Mesendoderm (in vitro differentiated cells): ENCODE measurements around the gene EMC6.

Source experiments
- DNase-seq: peaks from one replicate; pipeline ENCODE4 v3.0.0; 2013
- H2AK5ac ChIP-seq: 2 replicates; pipeline ENCODE4 v1.6.1; 2013; ENCODE audit warnings: low read length, inconsistent platforms
- H2BK120ac ChIP-seq: 2 replicates; pipeline ENCODE4 v1.6.1; 2013; ENCODE audit warnings: low read depth, mild to moderate bottlenecking, low read length, moderate library complexity, mixed read lengths
- H2BK15ac ChIP-seq: replicated peaks from 2 replicates; pipeline ENCODE4 v1.6.1; 2013; ENCODE audit warnings: low read depth, mild to moderate bottlenecking, moderate library complexity
- H2BK5ac ChIP-seq: 2 replicates; pipeline ENCODE4 v1.6.1; 2013; ENCODE audit warnings: low read length, inconsistent platforms
- H3K18ac ChIP-seq: 2 replicates; pipeline ENCODE4 v1.6.1; 2013; ENCODE audit warnings: mild to moderate bottlenecking, low read length, mixed read lengths
- H3K23ac ChIP-seq: one replicate; pipeline ENCODE4 v1.6.1; 2013; ENCODE audit warnings: low read length
- H3K27ac ChIP-seq: 2 replicates; pipeline ENCODE4 v1.5.1; 2013; ENCODE audit warnings: low read depth, mild to moderate bottlenecking, inconsistent platforms, low read length, moderate library complexity
- H3K27me3 ChIP-seq: 2 replicates; pipeline ENCODE4 v1.6.1; 2013; ENCODE audit warnings: low read length, control low read depth, mild to moderate bottlenecking, inconsistent platforms; ENCODE audit not compliant: insufficient read depth, poor library complexity
- H3K36me3 ChIP-seq: 2 replicates; pipeline ENCODE4 v1.6.1; 2013; ENCODE audit warnings: low read length, inconsistent platforms; ENCODE audit not compliant: control insufficient read depth, insufficient read depth
- H3K4ac ChIP-seq: one replicate; pipeline ENCODE4 v1.6.1; 2013; ENCODE audit warnings: low read depth, mild to moderate bottlenecking, low read length, moderate library complexity
- H3K4me1 ChIP-seq: 2 replicates; pipeline ENCODE4 v1.6.1; 2013; ENCODE audit warnings: low read depth, low read length, inconsistent platforms; ENCODE audit not compliant: control insufficient read depth
- H3K4me2 ChIP-seq: 2 replicates; pipeline ENCODE4 v1.6.1; 2013; ENCODE audit warnings: low read length
- H3K4me3 ChIP-seq: 2 replicates; pipeline ENCODE4 v1.5.1; 2013; ENCODE audit warnings: mild to moderate bottlenecking, low read length
- H3K56ac ChIP-seq: one replicate; pipeline ENCODE4 v1.6.1; 2013; ENCODE audit warnings: low read length
- H3K79me1 ChIP-seq: 2 replicates; pipeline ENCODE4 v1.6.1; 2013; ENCODE audit warnings: low read length, inconsistent platforms
- H3K79me2 ChIP-seq: 2 replicates; pipeline ENCODE4 v1.6.1; 2013; ENCODE audit warnings: mild to moderate bottlenecking, low read length; ENCODE audit not compliant: control insufficient read depth, insufficient read depth
- H3K9ac ChIP-seq: 2 replicates; pipeline ENCODE4 v1.6.1; 2013; ENCODE audit warnings: low read length, inconsistent platforms
- H4K5ac ChIP-seq: one replicate; pipeline ENCODE4 v1.6.1; 2013; ENCODE audit warnings: low read length
- H4K8ac ChIP-seq: one replicate; pipeline ENCODE4 v1.6.1; 2013; ENCODE audit warnings: low read depth, mild to moderate bottlenecking, control low read depth, low read length, moderate library complexity
- WGBS: extraction: QIAGEN DNeasy Blood & Tissue Kit; methylation state at CpG from one replicate; pipeline ENCODE4 v1.1.7; 2013; ENCODE audit warnings: low lambda C conversion rate, missing lambda C conversion rate; ENCODE audit not compliant: insufficient coverage; ENCODE audit errors: extremely low coverage; 5-methylcytosine and 5-hydroxymethylcytosine counted together

Gene EMC6

GRCh38 chr17:3708366-3708765 is 39.8 kb downstream of the EMC6 start:
- no peak overlapping the region for H3K4me3 ChIP-seq
- no peaks in the 10 kb centered on the region for H3K79me1 ChIP-seq
- DNase-seq: no peak
- no peak overlapping the region for H3K4ac ChIP-seq
- no peak overlapping the region for H3K9ac ChIP-seq
- H3K23ac ChIP-seq: no peak overlapping the region
- no peak overlapping the region for H2BK15ac ChIP-seq
- WGBS: no CpG with 5 or more reads among the region's 3 CpGs
- H3K4me2 ChIP-seq: no peak overlapping the region
- no peaks in the 10 kb centered on the region for H3K27me3 ChIP-seq
- no peak overlapping the region for H3K56ac ChIP-seq
- no peak overlapping the region for H2BK120ac ChIP-seq
- no peaks in the 10 kb centered on the region for H3K4me1 ChIP-seq
- peaks cover 4% of the 10 kb centered on the region for H3K36me3 ChIP-seq
- H3K27ac ChIP-seq: no peak overlapping the region
- no peak overlapping the region for H3K18ac ChIP-seq
- no peak overlapping the region for H2AK5ac ChIP-seq
- H4K8ac ChIP-seq: no peak overlapping the region
- H4K5ac ChIP-seq: no peak overlapping the region
- H3K79me2 ChIP-seq: no peaks in the 10 kb centered on the region
- H2BK5ac ChIP-seq: no peak overlapping the region

GRCh38 chr17:3710951-3711383 is 42.4 kb downstream of the EMC6 start:
- H4K5ac ChIP-seq: no peak overlapping the region

GRCh38 chr17:3712811-3713463 is 44.3 kb downstream of the EMC6 start:
- Histone ChIP-seq H3K79me1 (no peaks in the 10 kb centered on the region), H2BK5ac (no peak overlapping the region), H4K8ac (no peak overlapping the region), H3K27ac (no peak overlapping the region), H3K27me3 (no peaks in the 10 kb centered on the region), H3K4me2 (no peak overlapping the region), H3K36me3 (peaks cover 4% of the 10 kb centered on the region), H3K23ac (no peak overlapping the region), H2BK120ac (no peak overlapping the region), H3K4me3 (no peak overlapping the region), H3K4me1 (no peaks in the 10 kb centered on the region), H3K79me2 (no peaks in the 10 kb centered on the region), H3K56ac (no peak overlapping the region), H4K5ac (no peak overlapping the region), H2BK15ac (no peak overlapping the region), H3K18ac (no peak overlapping the region), H2AK5ac (no peak overlapping the region), H3K9ac (no peak overlapping the region), H3K4ac (no peak overlapping the region)
- no CpG with 5 or more reads among the region's 13 CpGs for WGBS
- no peak for DNase-seq

More at GRCh38 chr17:3710951-3711383, 42.4 kb downstream of the EMC6 start:
- Histone ChIP-seq H3K27me3 (no peaks in the 10 kb centered on the region), H3K18ac (no peak overlapping the region), H3K27ac (no peak overlapping the region), H3K36me3 (peaks cover 4% of the 10 kb centered on the region), H2BK15ac (no peak overlapping the region), H3K56ac (no peak overlapping the region), H3K23ac (no peak overlapping the region), H3K4me1 (no peaks in the 10 kb centered on the region), H2AK5ac (no peak overlapping the region), H3K4ac (no peak overlapping the region), H3K79me1 (no peaks in the 10 kb centered on the region), H3K4me3 (no peak overlapping the region), H4K8ac (no peak overlapping the region), H3K9ac (no peak overlapping the region), H3K79me2 (no peaks in the 10 kb centered on the region), H3K4me2 (no peak overlapping the region), H2BK5ac (no peak overlapping the region), H2BK120ac (no peak overlapping the region)
- no CpG with 5 or more reads among the region's 5 CpGs for WGBS
- DNase-seq: peak; percentile 58

GRCh38 chr17:3715296-3715695 is 46.7 kb downstream of the EMC6 start:
- H4K8ac ChIP-seq: no peak overlapping the region
- DNase-seq: no peak
- no peaks in the 10 kb centered on the region for H3K27me3 ChIP-seq
- H3K4me3 ChIP-seq: no peak overlapping the region
- no peak overlapping the region for H3K4me2 ChIP-seq
- no peak overlapping the region for H2BK120ac ChIP-seq
- H3K9ac ChIP-seq: no peak overlapping the region
- H3K56ac ChIP-seq: no peak overlapping the region
- H2BK15ac ChIP-seq: no peak overlapping the region
- H3K79me1 ChIP-seq: no peaks in the 10 kb centered on the region
- no peak overlapping the region for H3K27ac ChIP-seq
- WGBS: no CpG with 5 or more reads among the region's 8 CpGs
- H3K79me2 ChIP-seq: no peaks in the 10 kb centered on the region
- no peak overlapping the region for H4K5ac ChIP-seq
- peaks cover 4% of the 10 kb centered on the region for H3K36me3 ChIP-seq
- no peak overlapping the region for H2AK5ac ChIP-seq
- H3K23ac ChIP-seq: no peak overlapping the region
- no peaks in the 10 kb centered on the region for H3K4me1 ChIP-seq
- no peak overlapping the region for H3K18ac ChIP-seq
- H3K4ac ChIP-seq: no peak overlapping the region
- no peak overlapping the region for H2BK5ac ChIP-seq

GRCh38 chr17:3718201-3718600 is 49.6 kb downstream of the EMC6 start:
- no peak overlapping the region for H2BK15ac ChIP-seq
- no peak overlapping the region for H3K56ac ChIP-seq
- no peak overlapping the region for H4K8ac ChIP-seq
- H3K36me3 ChIP-seq: no peaks in the 10 kb centered on the region
- H2BK120ac ChIP-seq: no peak overlapping the region
- H3K4ac ChIP-seq: no peak overlapping the region
- no peak overlapping the region for H2BK5ac ChIP-seq
- no peak overlapping the region for H3K23ac ChIP-seq
- no peak overlapping the region for H3K4me2 ChIP-seq
- no peaks in the 10 kb centered on the region for H3K4me1 ChIP-seq
- no peak overlapping the region for H3K9ac ChIP-seq
- no peak overlapping the region for H4K5ac ChIP-seq
- no peak overlapping the region for H3K18ac ChIP-seq
- no peaks in the 10 kb centered on the region for H3K79me1 ChIP-seq
- H3K27me3 ChIP-seq: no peaks in the 10 kb centered on the region
- H2AK5ac ChIP-seq: no peak overlapping the region
- H3K27ac ChIP-seq: no peak overlapping the region
- no peaks in the 10 kb centered on the region for H3K79me2 ChIP-seq
- no CpG with 5 or more reads among the region's 4 CpGs for WGBS
- no peak overlapping the region for H3K4me3 ChIP-seq
- DNase-seq: no peak

- H4K5ac ChIP-seq: no peak overlapping the region
- no peak overlapping the region for H3K4ac ChIP-seq
- no peak overlapping the region for H3K9ac ChIP-seq
- H3K18ac ChIP-seq: no peak overlapping the region
- no peak overlapping the region for H3K4me3 ChIP-seq
- H2BK120ac ChIP-seq: no peak overlapping the region
- DNase-seq: no peak
- H3K36me3 ChIP-seq: no peaks in the 10 kb centered on the region
- H3K27me3 ChIP-seq: no peaks in the 10 kb centered on the region
- H3K79me1 ChIP-seq: no peaks in the 10 kb centered on the region
- H3K79me2 ChIP-seq: peaks cover 3% of the 10 kb centered on the region
- H3K4me1 ChIP-seq: no peaks in the 10 kb centered on the region
- no peak overlapping the region for H2AK5ac ChIP-seq
- H4K8ac ChIP-seq: no peak overlapping the region
- no peak overlapping the region for H2BK5ac ChIP-seq
- H3K4me2 ChIP-seq: no peak overlapping the region
- no peak overlapping the region for H3K23ac ChIP-seq
- H2BK15ac ChIP-seq: no peak overlapping the region
- H3K27ac ChIP-seq: no peak overlapping the region
- no peak overlapping the region for H3K56ac ChIP-seq
These were observed 50.7 kb downstream of the EMC6 start for GRCh38 chr17:3719265-3719664.
